HepG2 (cell line): ENCODE data around the gene SYCE3. TPM values are rescaled to one million over a fixed set of nuclear protein-coding genes. Genes with fewer than 3 reads are reported as not detected.

Experiments
- AHR ChIP-seq: IDR thresholded peaks from 2 replicates; pipeline ENCODE4 v1.6.1; 2018; ENCODE audit warnings: missing genetic modification reagents, missing compliant biosample characterization
- ATM ChIP-seq: fragments of 450-650 bp; IDR thresholded peaks from 2 replicates; pipeline ENCODE4 v1.7.1; 2017; ENCODE audit warnings: mild to moderate bottlenecking, borderline replicate concordance
- DRAP1 ChIP-seq: IDR thresholded peaks from 2 replicates; pipeline ENCODE4 v1.6.1; 2016; ENCODE audit warnings: missing genetic modification reagents, missing compliant biosample characterization
- ELF1 ChIP-seq: sonication (generic); formaldehyde crosslinking; IDR thresholded peaks from 2 replicates; pipeline ENCODE4 v1.4.0; 2020; ENCODE audit warnings: missing genetic modification reagents
- GLI4 ChIP-seq: sonication (generic); formaldehyde crosslinking; IDR thresholded peaks from 2 replicates; pipeline ENCODE4 v1.5.1; 2020; ENCODE audit warnings: missing genetic modification reagents, mild to moderate bottlenecking, moderate library complexity, borderline replicate concordance
- HES4 ChIP-seq: sonication (generic); formaldehyde crosslinking; IDR thresholded peaks from 2 replicates; pipeline ENCODE4 v1.9.0; 2021; ENCODE audit warnings: mild to moderate bottlenecking, missing genetic modification reagents, borderline replicate concordance
- HINFP ChIP-seq: sonication (generic); formaldehyde crosslinking; IDR thresholded peaks from 2 replicates; pipeline ENCODE4 v1.4.0; 2020; ENCODE audit warnings: low read depth, mild to moderate bottlenecking, missing genetic modification reagents
- MXI1 ChIP-seq: IDR thresholded peaks from 3 replicates; pipeline ENCODE4 v1.6.1; 2012; ENCODE audit warnings: low read depth, low read length, inconsistent platforms, borderline replicate concordance
- NR2F1 ChIP-seq, 2 experiments: fragments of 450-650 bp in 1 of 2; formaldehyde crosslinking in 1 of 2; IDR thresholded peaks; 2 replicates each; pipeline versions ENCODE4 v1.5.0 to v1.6.1; 2016 to 2020; ENCODE audit warnings: mild to moderate bottlenecking in 1 of 2, missing compliant biosample characterization in 1 of 2, missing genetic modification reagents in 1 of 2, moderate library complexity in 1 of 2
- PPARG ChIP-seq: conservative IDR thresholded peaks from 2 replicates; pipeline ENCODE4 v1.6.1; 2016; ENCODE audit warnings: missing biosample characterization, missing genetic modification reagents
- RBM39 ChIP-seq: fragments of 200-400 bp; formaldehyde crosslinking; IDR thresholded peaks from one replicate; pipeline ENCODE4 v1.6.1; 2018; ENCODE audit warnings: antibody characterized with exemption, mild to moderate bottlenecking, low read depth, low read length; ENCODE audit not compliant: poor library complexity, severe bottlenecking
- SCMH1 ChIP-seq: sonication (generic); formaldehyde crosslinking; IDR thresholded peaks from 2 replicates; pipeline ENCODE4 v1.9.0; 2021; ENCODE audit warnings: missing genetic modification reagents, mild to moderate bottlenecking, borderline replicate concordance
- SP4 ChIP-seq: sonication (generic); formaldehyde crosslinking; IDR thresholded peaks from 2 replicates; pipeline ENCODE4 v1.8.1; 2023; ENCODE audit warnings: mild to moderate bottlenecking, missing genetic modification reagents
- SUZ12 ChIP-seq: fragments of 150-350 bp; IDR thresholded peaks from 2 replicates; pipeline ENCODE4 v1.6.1; 2014; ENCODE audit warnings: low read depth, low read length
- TBX3 ChIP-seq: fragments of 450-650 bp; IDR thresholded peaks from 2 replicates; pipeline ENCODE4 v1.6.1; 2017; ENCODE audit warnings: antibody characterized with exemption, mild to moderate bottlenecking, inconsistent platforms, borderline replicate concordance
- TMF1 ChIP-seq: sonication (generic); formaldehyde crosslinking; IDR thresholded peaks from 2 replicates; pipeline ENCODE4 v1.8.1; 2022; ENCODE audit warnings: low read depth, missing genetic modification reagents
- TRAFD1 ChIP-seq: sonication (generic); formaldehyde crosslinking; IDR thresholded peaks from 2 replicates; pipeline ENCODE4 v1.5.1; 2020; ENCODE audit warnings: missing genetic modification reagents, mild to moderate bottlenecking, borderline replicate concordance
- WIZ ChIP-seq: sonication (generic); formaldehyde crosslinking; IDR thresholded peaks from 2 replicates; pipeline ENCODE4 v1.5.1; 2020; ENCODE audit warnings: mild to moderate bottlenecking, missing genetic modification reagents
- ZNF512B ChIP-seq: sonication (generic); formaldehyde crosslinking; IDR thresholded peaks from 2 replicates; pipeline ENCODE4 v1.5.1; 2020; ENCODE audit warnings: missing genetic modification reagents, mild to moderate bottlenecking, borderline replicate concordance
- ZNF549 ChIP-seq: sonication (generic); formaldehyde crosslinking; IDR thresholded peaks from 2 replicates; pipeline ENCODE4 v1.5.0; 2020; ENCODE audit warnings: missing genetic modification reagents
- ZNF616 ChIP-seq: sonication (generic); formaldehyde crosslinking; IDR thresholded peaks from 2 replicates; pipeline ENCODE4 v1.5.0; 2020; ENCODE audit warnings: low read depth, mild to moderate bottlenecking, missing genetic modification reagents
- ZNF75D ChIP-seq: sonication (generic); formaldehyde crosslinking; IDR thresholded peaks from 2 replicates; pipeline ENCODE4 v1.8.1; 2023; ENCODE audit warnings: missing genetic modification reagents, mild to moderate bottlenecking, borderline replicate concordance
- ZNF790 ChIP-seq: sonication (generic); formaldehyde crosslinking; IDR thresholded peaks from 2 replicates; pipeline ENCODE4 v1.8.0; 2022; ENCODE audit warnings: missing genetic modification reagents, mild to moderate bottlenecking, borderline replicate concordance
- ZSCAN30 ChIP-seq: sonication (generic); formaldehyde crosslinking; IDR thresholded peaks from 2 replicates; pipeline ENCODE4 v1.5.0; 2020; ENCODE audit warnings: mild to moderate bottlenecking, missing genetic modification reagents
- polyA plus RNA-seq, 8 experiments: library from polyadenylated mRNA; depleted of rRNA in 3 of 8; stranded (reverse) in 7 of 8; unstranded in 1 of 8; fragments of >200 nt; fragmentation: Illumina TruSeq in 4 of 8; extraction: Trizol in 4 of 8; gene quantifications; 2 replicates each; pipeline versions ENCODE4 v1.2.1 to v1.2.3, GENCODE V29; 2011 to 2016; ENCODE audit warnings: low read depth in 4 of 8, missing spikeins in 1 of 8, mixed read lengths in 1 of 8; ENCODE audit not compliant: insufficient read depth in 1 of 8
- total RNA-seq, 5 experiments: library from RNA; depleted of rRNA; stranded (reverse); fragments of >200 nt; fragmentation: Illumina TruSeq; extraction: Trizol; gene quantifications; 2 replicates each; pipeline ENCODE4 v1.2.3, GENCODE V29; 2016; ENCODE audit warnings: low read depth in 1 of 5

SYCE3 gene
- total and polyA plus RNA-seq, 2 of the 13 experiments (the other 11 are each of a cell fraction or from before 2014, with no cell fraction given): not detected

GRCh38 chr22:50507421-50507990 lies 55.2 kb downstream of the SYCE3 start, which contains the start of gene LMF2 (continued):
- TF ChIP-seq AHR (no peak), DRAP1 (no peak), GLI4 (CRISPR knock-in tag) (no peak), ELF1 (0 out of 2 replicates have a peak, but pooled peaks have one; percentile 12), ZNF512B (CRISPR knock-in tag) (no peak), RBM39 (no peak), SUZ12 (no peak), WIZ (CRISPR knock-in tag) (no peak), ZNF549 (CRISPR knock-in tag) (no peak), SP4 (CRISPR knock-in tag) (peak; percentile 59; the same call in 1 of the 2 replicates), SCMH1 (CRISPR knock-in tag) (no peak), ATM (no peak), HES4 (CRISPR knock-in tag) (no peak), TMF1 (CRISPR knock-in tag) (no peak), ZSCAN30 (CRISPR knock-in tag) (no peak), ZNF75D (CRISPR knock-in tag) (no peak), ZNF616 (CRISPR knock-in tag) (peak; percentile 86), PPARG (no peak), TRAFD1 (CRISPR knock-in tag) (no peak), HINFP (CRISPR knock-in tag) (no peak), NR2F1 (CRISPR knock-in tag; IDR thresholded peaks at IDR 0.05) (no peak), MXI1 (peak; percentile 75; the same call in 1 of the 3 replicates), ZNF790 (CRISPR knock-in tag) (no peak), TBX3 (no peak)
